ENCODE measurements around the gene CHD8. TPM values are rescaled to one million over a fixed set of nuclear protein-coding genes. Genes with fewer than 3 reads are reported as not detected.

CHD8 gene
- total and polyA plus RNA-seq, 2 of the 13 experiments (the other 11 are each of a cell fraction or from before 2014, with no cell fraction given), result 35.1 to 79.6 TPM

DNA sequence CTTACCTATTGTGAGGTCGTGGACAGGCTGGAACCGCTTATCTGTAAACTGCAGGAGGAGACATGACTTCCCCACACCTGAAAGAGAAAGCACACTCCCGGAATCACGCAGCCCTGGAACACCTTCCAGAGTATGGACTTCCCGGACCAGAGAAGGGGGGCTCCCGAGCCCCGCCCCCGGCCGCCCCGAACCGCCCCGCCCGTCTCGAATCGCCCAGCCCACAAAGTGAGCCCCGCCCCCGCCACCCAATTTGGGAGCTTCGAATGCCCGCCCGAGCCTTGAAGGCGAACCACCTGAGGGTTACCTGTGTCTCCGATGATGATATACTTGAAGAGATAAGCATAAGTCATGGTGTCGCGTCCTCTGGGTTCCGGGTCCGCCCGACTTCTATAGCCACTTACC lies 20.6 kb upstream of the CHD8 start (continued):
- TF ChIP-seq, protein P1, sequence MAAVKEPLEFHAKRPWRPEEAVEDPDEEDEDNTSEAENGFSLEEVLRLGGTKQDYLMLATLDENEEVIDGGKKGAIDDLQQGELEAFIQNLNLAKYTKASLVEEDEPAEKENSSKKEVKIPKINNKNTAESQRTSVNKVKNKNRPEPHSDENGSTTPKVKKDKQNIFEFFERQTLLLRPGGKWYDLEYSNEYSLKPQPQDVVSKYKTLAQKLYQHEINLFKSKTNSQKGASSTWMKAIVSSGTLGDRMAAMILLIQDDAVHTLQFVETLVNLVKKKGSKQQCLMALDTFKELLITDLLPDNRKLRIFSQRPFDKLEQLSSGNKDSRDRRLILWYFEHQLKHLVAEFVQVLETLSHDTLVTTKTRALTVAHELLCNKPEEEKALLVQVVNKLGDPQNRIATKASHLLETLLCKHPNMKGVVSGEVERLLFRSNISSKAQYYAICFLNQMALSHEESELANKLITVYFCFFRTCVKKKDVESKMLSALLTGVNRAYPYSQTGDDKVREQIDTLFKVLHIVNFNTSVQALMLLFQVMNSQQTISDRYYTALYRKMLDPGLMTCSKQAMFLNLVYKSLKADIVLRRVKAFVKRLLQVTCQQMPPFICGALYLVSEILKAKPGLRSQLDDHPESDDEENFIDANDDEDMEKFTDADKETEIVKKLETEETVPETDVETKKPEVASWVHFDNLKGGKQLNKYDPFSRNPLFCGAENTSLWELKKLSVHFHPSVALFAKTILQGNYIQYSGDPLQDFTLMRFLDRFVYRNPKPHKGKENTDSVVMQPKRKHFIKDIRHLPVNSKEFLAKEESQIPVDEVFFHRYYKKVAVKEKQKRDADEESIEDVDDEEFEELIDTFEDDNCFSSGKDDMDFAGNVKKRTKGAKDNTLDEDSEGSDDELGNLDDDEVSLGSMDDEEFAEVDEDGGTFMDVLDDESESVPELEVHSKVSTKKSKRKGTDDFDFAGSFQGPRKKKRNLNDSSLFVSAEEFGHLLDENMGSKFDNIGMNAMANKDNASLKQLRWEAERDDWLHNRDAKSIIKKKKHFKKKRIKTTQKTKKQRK (IDR thresholded peaks at IDR 0.05; ENCODE audit: low read length), result no peak
- TF ChIP-seq ZNF691 (CRISPR knock-in tag; IDR thresholded peaks at IDR 0.05; ENCODE audit: borderline replicate concordance, low read depth) (no peak), ZMYM2 (CRISPR knock-in tag; IDR thresholded peaks at IDR 0.05) (no peak), SRF (IDR thresholded peaks at IDR 0.05; ENCODE audit: low read depth, low read length) (peak; percentile 35; the same call in 1 of the 2 replicates), AKNA (CRISPR knock-in tag; IDR thresholded peaks at IDR 0.05; ENCODE audit: borderline replicate concordance) (no peak), HMG20A (CRISPR knock-in tag; IDR thresholded peaks at IDR 0.05; ENCODE audit: borderline replicate concordance) (no peak), HOXD1 (CRISPR knock-in tag; IDR thresholded peaks at IDR 0.05) (no peak), ZIK1 (CRISPR knock-in tag; IDR thresholded peaks at IDR 0.05; ENCODE audit: borderline replicate concordance, low read depth) (no peak), ZNF589 (CRISPR knock-in tag; conservative IDR thresholded peaks at IDR 0.05) (no peak), ZNF761 (CRISPR knock-in tag; conservative IDR thresholded peaks at IDR 0.05) (no peak), CENPX (CRISPR knock-in tag; IDR thresholded peaks at IDR 0.05) (no peak), NR0B2 (CRISPR knock-in tag; IDR thresholded peaks at IDR 0.05) (no peak), SIX4 (CRISPR knock-in tag; IDR thresholded peaks at IDR 0.05) (no peak; the same call in 1 of the 2 replicates), NFIB (CRISPR knock-in tag; IDR thresholded peaks at IDR 0.05; ENCODE audit: borderline replicate concordance) (no peak), ZNF30 (CRISPR knock-in tag; IDR thresholded peaks at IDR 0.05) (no peak)
- TF ChIP-seq, protein P2, sequence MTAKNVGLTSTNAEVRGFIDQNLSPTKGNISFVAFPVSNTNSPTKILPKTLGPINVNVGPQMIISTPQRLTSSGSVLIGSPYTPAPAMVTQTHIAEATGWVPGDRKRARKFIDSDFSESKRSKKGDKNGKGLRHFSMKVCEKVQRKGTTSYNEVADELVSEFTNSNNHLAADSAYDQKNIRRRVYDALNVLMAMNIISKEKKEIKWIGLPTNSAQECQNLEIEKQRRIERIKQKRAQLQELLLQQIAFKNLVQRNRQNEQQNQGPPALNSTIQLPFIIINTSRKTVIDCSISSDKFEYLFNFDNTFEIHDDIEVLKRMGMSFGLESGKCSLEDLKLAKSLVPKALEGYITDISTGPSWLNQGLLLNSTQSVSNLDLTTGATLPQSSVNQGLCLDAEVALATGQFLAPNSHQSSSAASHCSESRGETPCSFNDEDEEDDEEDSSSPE (CRISPR knock-in tag; IDR thresholded peaks at IDR 0.05), result no peak; the same call in 1 of the 2 replicates
- TF ChIP-seq, protein P3, sequence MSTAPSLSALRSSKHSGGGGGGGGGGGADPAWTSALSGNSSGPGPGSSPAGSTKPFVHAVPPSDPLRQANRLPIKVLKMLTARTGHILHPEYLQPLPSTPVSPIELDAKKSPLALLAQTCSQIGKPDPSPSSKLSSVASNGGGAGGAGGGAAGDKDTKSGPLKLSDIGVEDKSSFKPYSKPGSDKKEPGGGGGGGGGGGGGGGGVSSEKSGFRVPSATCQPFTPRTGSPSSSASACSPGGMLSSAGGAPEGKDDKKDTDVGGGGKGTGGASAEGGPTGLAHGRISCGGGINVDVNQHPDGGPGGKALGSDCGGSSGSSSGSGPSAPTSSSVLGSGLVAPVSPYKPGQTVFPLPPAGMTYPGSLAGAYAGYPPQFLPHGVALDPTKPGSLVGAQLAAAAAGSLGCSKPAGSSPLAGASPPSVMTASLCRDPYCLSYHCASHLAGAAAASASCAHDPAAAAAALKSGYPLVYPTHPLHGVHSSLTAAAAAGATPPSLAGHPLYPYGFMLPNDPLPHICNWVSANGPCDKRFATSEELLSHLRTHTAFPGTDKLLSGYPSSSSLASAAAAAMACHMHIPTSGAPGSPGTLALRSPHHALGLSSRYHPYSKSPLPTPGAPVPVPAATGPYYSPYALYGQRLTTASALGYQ (CRISPR knock-in tag; IDR thresholded peaks at IDR 0.05), result no peak; the same call in 1 of the 2 replicates
